GM12864 (cell line): ENCODE measurements around the gene TTC24.
A peak's percentile ranks its signal among the peaks of the same experiment; 100 is the strongest.

Source experiments
- DNase-seq: peaks from one replicate; pipeline ENCODE4 v3.0.0-alpha.2; 2011; ENCODE audit warnings: low read depth
- H3K4me3 ChIP-seq: 2 replicates; pipeline ENCODE4 v1.5.1; 2011; ENCODE audit warnings: mild to moderate bottlenecking, low read depth, low read length, control low read depth
- TF ChIP-seq, protein P1 (sequence below): IDR thresholded peaks from 2 replicates; pipeline ENCODE4 v1.5.1; 2011; ENCODE audit warnings: low read depth, mild to moderate bottlenecking, moderate library complexity, low read length, control low read depth, inconsistent platforms; ENCODE audit errors: missing control alignments

The TTC24 gene

DNA sequence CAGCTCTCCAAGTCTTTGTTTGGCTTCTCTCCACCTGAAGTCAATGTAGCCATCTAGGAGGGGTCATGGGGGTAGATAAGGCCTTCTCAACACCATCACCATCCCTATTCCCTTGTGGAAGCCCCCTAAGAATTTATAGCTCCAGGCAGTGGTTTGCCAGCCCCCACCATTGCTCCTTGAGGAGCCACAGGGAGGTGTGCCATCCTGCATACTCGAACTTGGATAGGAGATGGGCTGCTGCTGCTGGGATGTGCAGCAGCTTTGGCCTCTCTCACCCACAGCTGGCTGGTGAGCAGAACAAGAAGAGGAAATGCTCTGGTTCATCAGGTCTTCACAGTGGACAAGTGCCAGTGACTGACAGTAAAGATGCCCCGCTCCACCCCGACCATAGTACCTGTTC, 16.9 kb downstream of the TTC24 start:
- DNase-seq, result no peak
- TF ChIP-seq, protein P1, sequence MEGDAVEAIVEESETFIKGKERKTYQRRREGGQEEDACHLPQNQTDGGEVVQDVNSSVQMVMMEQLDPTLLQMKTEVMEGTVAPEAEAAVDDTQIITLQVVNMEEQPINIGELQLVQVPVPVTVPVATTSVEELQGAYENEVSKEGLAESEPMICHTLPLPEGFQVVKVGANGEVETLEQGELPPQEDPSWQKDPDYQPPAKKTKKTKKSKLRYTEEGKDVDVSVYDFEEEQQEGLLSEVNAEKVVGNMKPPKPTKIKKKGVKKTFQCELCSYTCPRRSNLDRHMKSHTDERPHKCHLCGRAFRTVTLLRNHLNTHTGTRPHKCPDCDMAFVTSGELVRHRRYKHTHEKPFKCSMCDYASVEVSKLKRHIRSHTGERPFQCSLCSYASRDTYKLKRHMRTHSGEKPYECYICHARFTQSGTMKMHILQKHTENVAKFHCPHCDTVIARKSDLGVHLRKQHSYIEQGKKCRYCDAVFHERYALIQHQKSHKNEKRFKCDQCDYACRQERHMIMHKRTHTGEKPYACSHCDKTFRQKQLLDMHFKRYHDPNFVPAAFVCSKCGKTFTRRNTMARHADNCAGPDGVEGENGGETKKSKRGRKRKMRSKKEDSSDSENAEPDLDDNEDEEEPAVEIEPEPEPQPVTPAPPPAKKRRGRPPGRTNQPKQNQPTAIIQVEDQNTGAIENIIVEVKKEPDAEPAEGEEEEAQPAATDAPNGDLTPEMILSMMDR, result no peak
- H3K4me3 ChIP-seq, result no peak overlapping the region

DNA sequence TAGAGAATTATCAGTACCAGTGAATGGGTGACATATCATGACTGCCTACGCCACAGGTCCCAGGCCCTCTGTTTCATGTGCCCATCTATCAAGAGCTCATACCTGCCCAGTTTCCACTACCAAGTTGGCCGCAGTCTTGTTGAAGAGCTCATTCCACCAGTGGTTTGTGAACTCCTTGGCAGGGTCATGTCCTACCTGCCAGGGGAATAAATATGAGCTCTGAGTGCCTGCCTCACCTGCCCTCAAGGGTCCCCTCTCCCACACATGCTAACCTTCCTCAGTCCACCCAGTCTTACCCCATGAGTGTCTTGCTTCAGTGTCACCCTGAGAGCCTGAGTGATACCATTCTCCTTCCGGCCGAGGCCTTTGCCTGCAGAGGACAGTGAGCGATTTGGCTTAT, 18.6 kb downstream of the TTC24 start:
- TF ChIP-seq, protein P1, result no peak
- no peak overlapping the region for H3K4me3 ChIP-seq
- no peak for DNase-seq

DNA sequence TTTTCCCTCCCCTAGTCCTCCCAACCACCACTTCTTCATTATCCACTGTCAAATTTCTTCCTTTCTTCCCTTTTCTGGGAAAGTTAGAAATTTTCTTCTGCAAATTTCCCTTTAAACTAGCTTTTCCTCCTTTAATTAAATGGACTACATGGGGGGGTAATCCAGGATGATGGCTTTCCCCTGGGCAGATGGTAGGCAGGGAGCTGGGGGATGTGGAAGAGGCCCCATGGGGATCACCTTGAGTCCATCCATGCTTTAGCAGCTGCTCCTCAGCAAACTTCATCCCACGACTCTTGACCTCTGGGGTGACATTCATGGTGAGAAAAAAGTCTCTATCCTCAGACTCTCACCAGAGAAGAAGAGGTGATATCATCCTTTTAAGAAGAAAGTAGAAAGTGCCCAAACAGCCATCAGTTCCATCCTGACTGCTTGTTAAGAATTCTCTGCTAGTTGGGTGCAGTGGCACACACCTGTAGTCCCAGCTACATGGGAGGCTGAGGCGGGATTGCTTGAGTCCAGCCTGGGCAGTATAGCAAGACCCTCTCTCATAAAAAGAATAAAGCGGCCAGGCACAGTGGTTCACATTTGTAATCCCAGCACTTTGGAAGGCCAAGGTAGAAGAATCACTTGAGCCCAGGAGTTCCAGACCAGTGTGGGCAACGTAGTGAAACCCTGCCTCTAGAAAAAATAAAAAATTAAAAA, 19.4 kb downstream of the TTC24 start:
- H3K4me3 ChIP-seq, result no peak overlapping the region
- DNase-seq, result no peak
- TF ChIP-seq, protein P1, result no peak

DNA sequence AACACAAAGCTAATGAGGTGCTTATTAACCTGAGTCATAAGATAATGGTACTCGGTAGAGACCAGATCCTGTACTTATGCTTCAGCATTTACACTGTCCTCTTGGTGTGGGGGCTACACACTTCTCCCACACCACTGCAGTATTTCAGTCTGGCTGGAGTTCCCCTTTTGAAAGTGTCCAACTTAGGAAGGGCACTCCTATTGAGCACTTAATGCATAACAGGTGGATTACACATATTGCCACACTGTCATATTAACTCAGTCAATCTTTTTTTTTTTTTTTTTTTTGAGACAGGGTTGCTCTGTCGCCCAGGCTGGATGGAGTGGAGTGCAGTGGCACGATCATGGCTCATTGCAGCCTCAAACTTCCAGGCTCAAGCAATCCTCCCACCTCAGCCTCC, 20.3 kb downstream of the TTC24 start:
- TF ChIP-seq, protein P1, result peak; percentile 41
- H3K4me3 ChIP-seq, result peak overlapping the region; percentile 87
- no peak for DNase-seq

DNA sequence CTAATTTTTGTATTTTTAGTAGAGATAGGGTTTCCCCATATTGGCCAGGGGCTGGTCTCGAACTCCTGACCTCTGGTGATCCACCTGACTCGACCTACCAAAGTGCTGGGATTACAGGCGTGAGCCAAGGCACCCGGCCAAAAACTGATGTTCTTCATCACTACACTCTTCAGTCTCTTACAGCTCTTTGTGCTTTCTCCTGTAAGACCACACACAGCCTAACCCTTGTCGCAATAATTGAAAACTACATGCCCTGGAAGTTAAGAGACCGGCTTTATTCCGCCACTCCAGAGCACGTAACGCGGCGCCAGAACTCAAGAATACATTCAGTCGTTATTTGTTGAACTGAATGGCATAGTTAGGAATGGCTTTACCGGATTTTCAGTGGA, 21.2 kb downstream of the TTC24 start:
- DNase-seq, result no peak
- TF ChIP-seq, protein P1, result no peak
- peak overlapping the region; percentile 87 for H3K4me3 ChIP-seq

DNA sequence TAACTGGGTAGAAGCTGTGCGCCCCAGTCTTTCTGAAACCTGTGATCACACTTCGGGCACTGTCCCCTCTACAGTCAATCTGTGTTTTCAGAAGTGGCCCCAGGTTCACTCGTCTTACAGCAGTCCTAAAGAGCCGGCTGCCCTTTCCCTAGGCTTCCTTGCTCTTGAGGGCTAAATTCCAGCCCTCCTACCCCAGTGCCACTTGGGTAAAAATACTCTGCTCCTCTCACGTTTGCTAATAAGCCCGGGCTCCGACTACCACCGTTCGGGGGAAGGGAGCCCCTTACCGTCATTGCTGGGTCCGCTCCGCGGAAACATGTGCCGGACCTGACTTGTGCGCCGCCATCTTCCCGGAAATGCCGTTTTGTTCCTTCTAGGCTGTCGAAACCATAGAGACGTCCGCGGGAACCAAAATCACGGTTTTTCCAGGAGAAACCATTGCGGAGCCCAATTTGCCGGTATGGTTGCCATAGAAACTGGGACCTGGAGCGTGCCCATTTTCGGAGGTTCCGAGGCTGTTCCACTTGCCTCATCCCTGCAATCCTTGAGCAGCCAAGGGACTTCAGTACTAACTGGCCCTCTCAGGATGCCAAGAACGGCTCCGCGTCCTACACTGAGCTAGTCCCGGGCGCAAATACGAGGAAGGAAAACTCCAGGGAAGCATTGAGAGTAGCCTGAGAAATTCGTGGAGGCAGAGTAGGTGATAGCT, 21.8 kb downstream of the TTC24 start, which contains the start of gene GPATCH4:
Gene GPATCH4 (minus strand): TSS at position 358 of the 709 bp plus-strand sequence.
- TF ChIP-seq, protein P1, result no peak
- peak; percentile 60 for DNase-seq
- H3K4me3 ChIP-seq, result peak within 1 kb of the TSS; percentile 87
